ENCODE measurements around the gene AMZ1. TPM values are rescaled to one million over a fixed set of nuclear protein-coding genes. Genes with fewer than 3 reads are reported as not detected.

The AMZ1 gene
- total RNA-seq, 1 donor from 2014 or later = not detected

GRCh38 chr7:2644562-2645273 is 43.3 kb upstream of the AMZ1 start:
- Histone ChIP-seq H3K27ac (peak overlapping the region; percentile 20), H3F3A (ENCODE audit: low read depth) (peaks cover 13% of the 10 kb centered on the region), H3K4me3 (no peak overlapping the region), H3K4me1 (peaks cover 16% of the 10 kb centered on the region), H3K4me2 (no peak overlapping the region), H3K36me3 (no peaks in the 10 kb centered on the region), H4K20me1 (ENCODE audit: low read depth) (peaks cover 71% of the 10 kb centered on the region), H2AFZ (replicated peaks) (no peak overlapping the region), H3K79me2 (ENCODE audit: low read depth) (peaks cover 55% of the 10 kb centered on the region), H3K9ac (no peak overlapping the region), H3K9me3 (ENCODE audit: low read depth) (no peaks in the 10 kb centered on the region), H3K27me3 (no peaks in the 10 kb centered on the region)
- Mint-ChIP-seq H3K4me3 (peak overlapping the region; percentile 75), H3K27me3 (ENCODE audit: insufficient read depth, low read depth) (no peaks in the 10 kb centered on the region), H3K27ac (peak overlapping the region; percentile 94), H3K4me1 (peaks cover 32% of the 10 kb centered on the region), H3K9me3 (no peaks in the 10 kb centered on the region), H3K36me3 (no peaks in the 10 kb centered on the region)
- DNase-seq (ENCODE audit: low spot score) = no peak
- TF ChIP-seq EZH2phosphoT487 (IDR thresholded peaks at IDR 0.05) (no peak), EZH2 (IDR thresholded peaks at IDR 0.05) (no peak), CTCF (IDR thresholded peaks at IDR 0.05) (no peak)

GRCh38 chr7:2645274-2645868 is 42.6 kb upstream of the AMZ1 start:
- Histone ChIP-seq H3K36me3 (no peaks in the 10 kb centered on the region), H4K20me1 (ENCODE audit: low read depth) (peaks cover 66% of the 10 kb centered on the region), H3K4me1 (peaks cover 16% of the 10 kb centered on the region), H2AFZ (replicated peaks) (no peak overlapping the region), H3K4me3 (no peak overlapping the region), H3K79me2 (ENCODE audit: low read depth) (peaks cover 48% of the 10 kb centered on the region), H3K9ac (no peak overlapping the region), H3K9me3 (ENCODE audit: low read depth) (no peaks in the 10 kb centered on the region), H3K27me3 (no peaks in the 10 kb centered on the region), H3K27ac (peak overlapping the region; percentile 20), H3K4me2 (no peak overlapping the region), H3F3A (ENCODE audit: low read depth) (peaks cover 13% of the 10 kb centered on the region)
- Mint-ChIP-seq H3K27me3 (ENCODE audit: insufficient read depth, low read depth) (no peaks in the 10 kb centered on the region), H3K4me3 (no peak overlapping the region), H3K36me3 (no peaks in the 10 kb centered on the region), H3K4me1 (peaks cover 32% of the 10 kb centered on the region), H3K9me3 (no peaks in the 10 kb centered on the region), H3K27ac (peak overlapping the region; percentile 94)
- TF ChIP-seq EZH2phosphoT487 (IDR thresholded peaks at IDR 0.05) (no peak), CTCF (IDR thresholded peaks at IDR 0.05) (no peak), EZH2 (IDR thresholded peaks at IDR 0.05) (no peak)
- no peak for DNase-seq (ENCODE audit: low spot score)

GRCh38 chr7:2646336-2646679 is 41.7 kb upstream of the AMZ1 start:
- H3F3A ChIP-seq (ENCODE audit: low read depth) = peaks cover 5% of the 10 kb centered on the region
- H3K9me3 Mint-ChIP-seq = no peaks in the 10 kb centered on the region
- no peak overlapping the region for H3K27ac ChIP-seq
- H3K27me3 Mint-ChIP-seq (ENCODE audit: insufficient read depth, low read depth) = no peaks in the 10 kb centered on the region
- no peaks in the 10 kb centered on the region for H3K36me3 ChIP-seq
- no peak overlapping the region for H3K4me3 ChIP-seq
- no peak overlapping the region for H2AFZ ChIP-seq (replicated peaks)
- peaks cover 24% of the 10 kb centered on the region for H3K4me1 Mint-ChIP-seq
- H3K9ac ChIP-seq = no peak overlapping the region
- H3K9me3 ChIP-seq (ENCODE audit: low read depth) = no peaks in the 10 kb centered on the region
- H3K4me3 Mint-ChIP-seq = peak overlapping the region; percentile 30
- H3K4me1 ChIP-seq = peaks cover 9% of the 10 kb centered on the region
- no peak for DNase-seq (ENCODE audit: low spot score)
- peaks cover 60% of the 10 kb centered on the region for H4K20me1 ChIP-seq (ENCODE audit: low read depth)
- H3K79me2 ChIP-seq (ENCODE audit: low read depth) = peaks cover 46% of the 10 kb centered on the region
- TF ChIP-seq EZH2phosphoT487 (IDR thresholded peaks at IDR 0.05) = no peak
- no peak for TF ChIP-seq EZH2 (IDR thresholded peaks at IDR 0.05)
- no peak for TF ChIP-seq CTCF (IDR thresholded peaks at IDR 0.05)
- no peak overlapping the region for H3K27ac Mint-ChIP-seq
- H3K4me2 ChIP-seq = no peak overlapping the region
- H3K36me3 Mint-ChIP-seq = peaks cover 2% of the 10 kb centered on the region
- no peaks in the 10 kb centered on the region for H3K27me3 ChIP-seq

Measured in neural progenitor cell (in vitro differentiated cells).